Right lobe of liver (tissue), 4 donors: ENCODE measurements around the gene PLXNA4.

Experiments used
- POLR2A ChIP-seq: fragments of 450-650 bp; IDR thresholded peaks from one replicate; pipeline ENCODE4 v1.6.1; 2017; ENCODE audit warnings: antibody characterized with exemption, mild to moderate bottlenecking
- TF ChIP-seq, protein P1 (sequence below), 4 donors: fragments of 200-600 bp in 3 of 4; fragments of 450-650 bp in 1 of 4; IDR thresholded peaks; one replicate each; pipeline versions ENCODE4 v1.5.1 to v1.8.0; 2016 to 2022; ENCODE audit warnings: antibody characterized with exemption in 4 of 4, mild to moderate bottlenecking in 2 of 4
- donor health status: DM: no; HTN: no; CAD: no.
- donor health status: DM: no; HTN: no; CAD: no.
- donor health status: DM: no; HTN: yes; CAD: no.

DNA sequence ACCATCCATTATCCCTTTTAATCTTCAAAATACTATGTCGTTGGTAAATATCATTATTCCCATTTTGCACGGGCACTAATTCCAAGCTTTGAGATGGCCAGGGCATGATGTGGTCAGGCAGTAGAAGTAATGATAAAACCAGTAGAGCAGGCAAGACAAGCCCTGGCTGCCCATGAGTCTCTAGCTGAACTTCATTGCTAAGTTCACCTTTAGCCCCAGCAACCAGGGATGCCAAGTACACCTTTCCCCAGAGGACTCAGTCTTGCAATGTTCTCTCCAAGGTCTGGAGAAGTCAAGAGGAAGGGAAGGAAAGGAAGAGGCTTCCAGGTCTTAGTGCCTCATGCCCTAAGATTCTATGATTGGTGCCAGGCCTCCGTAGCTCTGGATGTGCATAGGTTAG lies 203.2 kb downstream of the PLXNA4 start:
- TF ChIP-seq, protein P1, sequence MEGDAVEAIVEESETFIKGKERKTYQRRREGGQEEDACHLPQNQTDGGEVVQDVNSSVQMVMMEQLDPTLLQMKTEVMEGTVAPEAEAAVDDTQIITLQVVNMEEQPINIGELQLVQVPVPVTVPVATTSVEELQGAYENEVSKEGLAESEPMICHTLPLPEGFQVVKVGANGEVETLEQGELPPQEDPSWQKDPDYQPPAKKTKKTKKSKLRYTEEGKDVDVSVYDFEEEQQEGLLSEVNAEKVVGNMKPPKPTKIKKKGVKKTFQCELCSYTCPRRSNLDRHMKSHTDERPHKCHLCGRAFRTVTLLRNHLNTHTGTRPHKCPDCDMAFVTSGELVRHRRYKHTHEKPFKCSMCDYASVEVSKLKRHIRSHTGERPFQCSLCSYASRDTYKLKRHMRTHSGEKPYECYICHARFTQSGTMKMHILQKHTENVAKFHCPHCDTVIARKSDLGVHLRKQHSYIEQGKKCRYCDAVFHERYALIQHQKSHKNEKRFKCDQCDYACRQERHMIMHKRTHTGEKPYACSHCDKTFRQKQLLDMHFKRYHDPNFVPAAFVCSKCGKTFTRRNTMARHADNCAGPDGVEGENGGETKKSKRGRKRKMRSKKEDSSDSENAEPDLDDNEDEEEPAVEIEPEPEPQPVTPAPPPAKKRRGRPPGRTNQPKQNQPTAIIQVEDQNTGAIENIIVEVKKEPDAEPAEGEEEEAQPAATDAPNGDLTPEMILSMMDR (IDR thresholded peaks at IDR 0.05) = no peak
- TF ChIP-seq POLR2A = no peak
